GM12878 (cell line): ENCODE measurements around the gene FITM1. TPM values are rescaled to one million over a fixed set of nuclear protein-coding genes. Genes with fewer than 3 reads are reported as not detected.

Source experiments
- ATAC-seq: fragments of 200-7000 bp; cut with Tn5 transposase; 3 replicates; pipeline ENCODE4 v1.9.1; 2020; ENCODE audit warnings: mild to moderate bottlenecking, moderate library complexity
- BruUV-seq: library from RNA; stranded (reverse); fragments of 400-500 nt; replicated peaks from 2 replicates; lab custom pipeline; 2021; lab: Mats Ljungman, UMichigan
- CTCF ChIA-PET: fragments of 300-600 bp; sonication (Branson Sonifier 250); formaldehyde crosslinking; extraction: SDS; loops from one replicate; lab custom pipeline; 2021; ENCODE audit warnings: inconsistent platforms; lab: Yijun Ruan, JAX
- POLR2A ChIA-PET: fragments of 350-600 bp; formaldehyde crosslinking; extraction: SDS; loops from one replicate; lab custom pipeline; 2021; ENCODE audit warnings: inconsistent platforms; lab: Charles Lee
- RAD21 ChIA-PET: fragments of 300-600 bp; sonication (Branson Sonifier 250); formaldehyde crosslinking; loops from one replicate; lab custom pipeline; 2023; ENCODE audit warnings: antibody characterized with exemption; ENCODE audit not compliant: unreplicated experiment; lab: Charles Lee
- SMC1A ChIA-PET: fragments of 300-600 bp; sonication (Branson Sonifier 250); formaldehyde crosslinking; loops from one replicate; lab custom pipeline; 2023; ENCODE audit not compliant: unreplicated experiment, uncharacterized antibody; lab: Charles Lee
- DNase-seq: peaks from one replicate; pipeline ENCODE4 v3.0.0-alpha.2; 2011; ENCODE audit warnings: low read depth, low spot score
- FAIRE-seq: peaks from 3 replicates; lab custom pipeline; 2011; peaks lifted over from hg19 to GRCh38; lab: Jason Lieb, UNC
- H2AFZ ChIP-seq: 2 replicates; pipeline ENCODE4 v1.6.0; 2011; ENCODE audit warnings: low read depth, low read length, control low read depth; ENCODE audit not compliant: control insufficient read depth
- H3K27ac ChIP-seq: 2 replicates; pipeline ENCODE4 v1.5.1; 2011; ENCODE audit warnings: control low read depth; ENCODE audit not compliant: control insufficient read depth, insufficient read depth
- H3K27me3 ChIP-seq, 2 experiments: replicated peaks in 1 of 2; 2 replicates each; pipeline versions ENCODE4 v1.6.0 to v1.6.1; 2011; ENCODE audit warnings: low read length in 1 of 2; ENCODE audit not compliant: control insufficient read depth in 2 of 2, insufficient read depth in 2 of 2
- H3K36me3 ChIP-seq, 2 experiments: 2 replicates each; pipeline ENCODE4 v1.5.1; 2011; ENCODE audit warnings: low read length in 1 of 2; ENCODE audit not compliant: control insufficient read depth in 2 of 2, insufficient read depth in 2 of 2
- H3K4me1 ChIP-seq: 2 replicates; pipeline ENCODE4 v1.6.1; 2011; ENCODE audit warnings: mild to moderate bottlenecking, low read length, moderate library complexity, mixed read lengths; ENCODE audit not compliant: control insufficient read depth, insufficient read depth
- H3K4me2 ChIP-seq: 2 replicates; pipeline ENCODE4 v1.6.0; 2011; ENCODE audit warnings: control low read depth; ENCODE audit not compliant: control insufficient read depth, insufficient read depth
- H3K4me3 ChIP-seq: fragments of 200-600 bp; sonication (generic); 2 replicates; pipeline ENCODE4 v1.5.1; 2016
- H3K79me2 ChIP-seq: 2 replicates; pipeline ENCODE4 v1.6.0; 2011; ENCODE audit warnings: low read length; ENCODE audit not compliant: control insufficient read depth, insufficient read depth
- H3K9ac ChIP-seq: 2 replicates; pipeline ENCODE4 v1.8.0; 2011; ENCODE audit warnings: low read length, control low read depth, mixed read lengths; ENCODE audit not compliant: control insufficient read depth, insufficient read depth
- H3K9me3 ChIP-seq: replicated peaks from 3 replicates; pipeline ENCODE4 v1.5.1; 2011; ENCODE audit warnings: mild to moderate bottlenecking, low read length; ENCODE audit not compliant: control insufficient read depth, insufficient read depth
- H4K20me1 ChIP-seq: 2 replicates; pipeline ENCODE4 v1.6.0; 2011; ENCODE audit not compliant: control insufficient read depth, insufficient read depth
- HDAC2 ChIP-seq: fragments of 200-600 bp; sonication (generic); IDR thresholded peaks from 2 replicates; pipeline ENCODE4 v1.6.1; 2017
- HSF1 ChIP-seq: fragments of 150-350 bp; IDR thresholded peaks from 2 replicates; pipeline ENCODE4 v1.6.1; 2014; ENCODE audit warnings: mild to moderate bottlenecking, low read depth, low read length
- MYB ChIP-seq: fragments of 150-350 bp; IDR thresholded peaks from 2 replicates; pipeline ENCODE4 v1.6.1; 2014; ENCODE audit warnings: mild to moderate bottlenecking, low read depth, low read length, borderline replicate concordance
- POU2F2 ChIP-seq: IDR thresholded peaks from 3 replicates; pipeline ENCODE4 v1.6.1; 2011; ENCODE audit warnings: low read depth, mild to moderate bottlenecking, low read length, borderline replicate concordance
- RAD51 ChIP-seq: fragments of 450-650 bp; IDR thresholded peaks from 2 replicates; pipeline ENCODE4 v1.6.1; 2016; ENCODE audit warnings: moderate library complexity, mild to moderate bottlenecking, inconsistent platforms
- TARDBP ChIP-seq: IDR thresholded peaks from 2 replicates; pipeline ENCODE4 v1.6.1; 2016; ENCODE audit warnings: borderline replicate concordance
- WGBS: methylation state at CpG from one replicate; pipeline ENCODE4 v1.1.6; 2016; ENCODE audit warnings: low lambda C conversion rate; ENCODE audit not compliant: insufficient replicate concordance, insufficient coverage; ENCODE audit errors: missing lambda C conversion rate; 5-methylcytosine and 5-hydroxymethylcytosine counted together
- in situ Hi-C: fragments of 300-500 bp; cut with MboI; formaldehyde crosslinking; loops from 9 replicates; pipeline ENCODE4 v1.14.3; 2018; ENCODE audit warnings: mixed read lengths
- intact Hi-C: fragments of 100-400 bp; cut with micrococcal nuclease; formaldehyde crosslinking; loops from one replicate; pipeline ENCODE4 v1.14.2; 2022; ENCODE audit not compliant: unreplicated experiment
- polyA plus RNA-seq, 11 experiments: library from polyadenylated mRNA; depleted of rRNA in 4 of 11; unstranded in 6 of 11; stranded (reverse) in 5 of 11; fragments of >200 nt; fragmentation: Nextera tagmentation in 4 of 11; fragmentation: Illumina TruSeq in 1 of 11; extraction: Ambion mirVana in 4 of 11; extraction: Trizol in 1 of 11; gene quantifications; 1 replicate in 1 of 11; 2 replicates in 10 of 11; pipeline versions ENCODE4 v1.2.1 to v1.2.3, GENCODE V29; 2011 to 2016; ENCODE audit warnings: inconsistent platforms in 2 of 11, missing spikeins in 2 of 11, low read depth in 1 of 11
- total RNA-seq, 4 experiments: library from RNA; depleted of rRNA in 3 of 4; stranded (reverse); fragments of >200 nt in 3 of 4; fragmentation: Illumina TruSeq in 1 of 4; extraction: Trizol in 1 of 4; gene quantifications; 2 replicates each; pipeline versions ENCODE4 v1.2.1 to v1.2.3, GENCODE V29; 2013 to 2021

Gene FITM1
- total and polyA plus RNA-seq, 10 of the 15 experiments (the other 5 are each of a cell fraction or from before 2014, with no cell fraction given) = 0.11 to 1.9 (median 0.45) TPM; not detected in 2

GRCh38 chr14:24145219-24145618 lies 14.8 kb downstream of the FITM1 start:
- Histone ChIP-seq H3K4me3 (peak overlapping the region; percentile 82), H3K79me2 (peaks cover 70% of the 10 kb centered on the region), H3K27ac (peak overlapping the region; percentile 94), H3K9me3 (no peaks in the 10 kb centered on the region), H3K4me2 (peak overlapping the region; percentile 88), H3K4me1 (peaks cover 14% of the 10 kb centered on the region), H2AFZ (no peak overlapping the region), H4K20me1 (no peaks in the 10 kb centered on the region), H3K36me3 (peaks cover 7 to 35% of the 10 kb centered on the region in 2 experiments), H3K9ac (peak overlapping the region; percentile 88), H3K27me3 (no peaks in the 10 kb centered on the region)
- ChIA-PET SMC1A (interaction anchor here (0.9 to 4.8 kb wide), 9 partner anchors 9 to 97 kb away, joined by 3 to 54 read pairs (median 18); partner anchors contain the start of genes DCAF11, IRF9, NRL and PCK2), CTCF (interaction anchor here (1.1 to 8.2 kb wide), 11 partner anchors 16 to 287 kb away, joined by 3 to 63 read pairs (median 6); partner anchors contain the start of genes CHMP4A, CIDEB, DCAF11 and IRF9), POLR2A (interaction anchor here (0.5 to 5.8 kb wide), 12 partner anchors 9 to 176 kb away, joined by 3 to 99 read pairs (median 18); partner anchors contain the start of genes CHMP4A, DCAF11, IPO4 and IRF9), RAD21 (interaction anchor here (0.9 to 3.9 kb wide), 6 partner anchors 8 to 83 kb away, joined by 3 to 37 read pairs (median 28); partner anchors contain the start of genes DCAF11, IRF9, NRL and PCK2)
- ATAC-seq = no peak
- intact Hi-C loops = loop anchor here (5.0 kb wide), 1 partner anchor 152 kb away; the partner anchor contains the start of genes DHRS1 and NOP9
- no peak for DNase-seq
- 68% methylated on average over 2 of the region's 2 CpGs for WGBS
- TF ChIP-seq TARDBP (no peak), MYB (no peak), POU2F2 (no peak), HSF1 (no peak), RAD51 (no peak), HDAC2 (no peak)
- no peak for FAIRE-seq
- in situ Hi-C loops = no loop called here
- no TSS peak for BruUV-seq
